HG03571 (cell line): ENCODE data around the gene ORC1.
A peak's percentile ranks its signal among the peaks of the same experiment; 100 is the strongest.

ENCODE experiments used
- ATAC-seq: cut with Tn5 transposase; IDR thresholded peaks from one replicate; pipeline ENCODE4 v1.9.1; 2021; ENCODE audit not compliant: unreplicated experiment

Gene ORC1

GRCh38 chr1:52404116-52404974, at the start of gene ORC1, which contains the start of gene PRPF38A:
Gene ORC1 (minus strand): TSS chr1:52404423. CDS start chr1:52402223, 2,200 bp downstream.
Gene PRPF38A (plus strand): TSS chr1:52404602. CDS start chr1:52404750, 148 bp downstream.
- peak; percentile 92 for ATAC-seq

DNA sequence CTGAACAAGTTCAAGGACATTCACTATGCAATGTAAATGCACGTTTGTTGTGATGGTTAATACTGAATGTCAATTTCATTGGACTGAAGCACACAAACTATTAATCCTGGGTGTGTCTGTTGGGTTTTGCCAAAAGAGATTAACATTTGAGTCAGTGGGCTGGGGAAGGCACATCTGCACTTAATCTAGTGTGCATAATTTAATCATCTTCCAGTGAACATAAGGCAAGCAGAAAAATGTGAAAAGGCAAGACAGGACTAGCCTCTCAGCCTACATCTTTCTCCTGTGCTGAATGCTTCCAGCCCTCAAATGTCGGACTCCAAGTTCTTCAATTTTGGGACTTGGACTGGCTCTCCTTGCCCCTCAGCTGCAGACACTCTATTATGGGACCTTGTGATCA, 40.2 kb upstream of the ORC1 start:
- ATAC-seq, result no peak

DNA sequence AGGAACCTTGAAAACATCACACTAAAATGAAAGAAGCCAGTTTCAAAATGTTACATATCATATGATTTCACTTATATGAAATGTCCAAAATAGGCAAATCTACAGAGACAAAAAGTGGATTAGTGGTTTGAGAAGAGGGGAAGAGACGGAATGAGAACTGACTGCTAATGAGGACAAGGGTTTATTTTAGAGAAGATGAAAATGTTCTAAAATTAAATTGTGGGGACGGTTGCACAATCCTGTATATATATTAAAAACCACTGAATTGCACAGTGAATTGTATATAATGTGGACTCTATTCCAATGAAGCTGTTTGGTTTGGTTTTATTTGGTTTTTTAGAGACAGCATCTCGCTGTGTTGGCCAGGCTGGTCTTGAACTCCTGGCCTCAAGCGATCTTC, 35.8 kb upstream of the ORC1 start:
- no peak for ATAC-seq

- ATAC-seq, result no peak
Measured at GRCh38 chr1:52436817-52437216, 32.6 kb upstream of the ORC1 start.

- ATAC-seq, result no peak
Measured at GRCh38 chr1:52435650-52436049, 31.4 kb upstream of the ORC1 start.

DNA sequence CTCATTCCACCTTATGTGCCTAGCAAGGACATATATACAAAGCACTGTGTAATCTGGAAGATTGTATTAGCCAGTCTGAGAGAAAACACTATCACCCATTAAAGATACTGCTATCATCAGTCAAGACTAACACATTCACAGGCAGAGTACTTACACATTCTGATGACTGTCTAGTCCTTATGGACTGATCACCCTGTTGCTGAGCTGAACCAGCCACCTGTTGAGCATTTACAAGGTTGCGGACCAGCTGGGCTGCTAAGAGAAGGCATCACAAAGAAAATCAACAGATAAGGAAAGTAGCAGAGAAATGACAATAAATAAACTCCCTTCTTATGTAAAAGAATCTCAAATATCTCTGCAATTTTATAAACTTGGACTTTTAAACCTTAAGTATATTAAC, 31.0 kb upstream of the ORC1 start:
- no peak for ATAC-seq

GRCh38 chr1:52432807-52433206, 28.6 kb upstream of the ORC1 start:
- ATAC-seq, result no peak

DNA sequence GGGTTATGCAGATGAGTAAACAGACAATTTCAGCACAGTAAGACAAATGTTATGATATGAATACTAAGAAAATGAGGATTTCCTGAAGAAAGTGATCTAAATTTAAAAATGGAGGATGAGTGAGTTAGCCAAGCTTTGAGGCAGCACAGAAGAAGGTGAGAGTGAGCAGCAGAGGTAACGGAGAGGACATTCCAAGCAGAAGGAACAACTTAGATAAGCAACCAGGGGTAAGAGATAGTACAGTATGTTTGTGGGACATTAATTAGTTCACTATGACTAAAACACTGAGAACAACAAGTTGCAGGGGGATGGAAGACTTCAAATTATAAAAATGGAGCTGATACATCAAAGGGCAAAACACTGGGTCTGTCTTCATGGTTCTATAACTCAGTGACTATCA, 22.9 kb upstream of the ORC1 start:
- ATAC-seq, result no peak

- ATAC-seq, result no peak
Measured at GRCh38 chr1:52426371-52426770, 22.1 kb upstream of the ORC1 start.

- no peak for ATAC-seq
Measured at GRCh38 chr1:52424813-52425212, 20.6 kb upstream of the ORC1 start.

- no peak for ATAC-seq
Measured at GRCh38 chr1:52424231-52424636, 20.0 kb upstream of the ORC1 start.

GRCh38 chr1:52423771-52424170, 19.5 kb upstream of the ORC1 start:
- no peak for ATAC-seq

DNA sequence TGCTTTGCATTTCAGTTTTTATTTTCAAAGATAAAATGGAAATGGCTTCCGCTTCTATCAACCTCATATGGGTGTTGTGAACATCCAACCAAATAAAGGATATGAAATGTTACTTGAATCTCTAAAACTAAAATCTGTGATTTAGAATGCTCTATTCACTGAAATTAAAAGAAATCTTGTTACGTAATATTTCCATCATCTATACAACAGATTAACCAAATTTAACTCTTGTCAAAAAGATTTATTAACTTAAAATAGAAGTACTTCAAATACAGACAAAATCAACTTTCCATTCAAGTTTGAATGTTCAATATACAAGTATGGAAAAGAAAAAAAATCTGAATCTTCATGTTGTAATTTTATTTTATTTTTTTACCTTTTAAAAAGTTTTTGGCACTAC, 18.8 kb upstream of the ORC1 start:
- no peak for ATAC-seq

DNA sequence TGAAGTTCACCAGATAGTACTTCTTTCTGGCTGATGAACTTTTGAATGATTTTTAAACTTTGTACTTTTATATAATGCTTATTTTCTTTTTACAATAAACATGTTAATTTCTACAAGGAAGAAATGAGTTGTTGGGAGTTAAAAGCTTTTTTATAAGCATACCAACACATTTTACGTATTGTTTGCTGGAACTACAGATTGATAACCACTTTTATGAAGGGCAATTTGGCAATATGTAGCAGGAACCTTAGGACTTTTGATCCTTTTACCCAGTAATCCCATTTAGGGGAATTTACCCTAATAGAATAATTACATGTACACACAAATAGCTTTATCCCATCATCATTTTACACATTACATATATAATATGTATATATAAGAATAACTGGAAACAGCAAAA, 16.5 kb upstream of the ORC1 start:
- no peak for ATAC-seq

DNA sequence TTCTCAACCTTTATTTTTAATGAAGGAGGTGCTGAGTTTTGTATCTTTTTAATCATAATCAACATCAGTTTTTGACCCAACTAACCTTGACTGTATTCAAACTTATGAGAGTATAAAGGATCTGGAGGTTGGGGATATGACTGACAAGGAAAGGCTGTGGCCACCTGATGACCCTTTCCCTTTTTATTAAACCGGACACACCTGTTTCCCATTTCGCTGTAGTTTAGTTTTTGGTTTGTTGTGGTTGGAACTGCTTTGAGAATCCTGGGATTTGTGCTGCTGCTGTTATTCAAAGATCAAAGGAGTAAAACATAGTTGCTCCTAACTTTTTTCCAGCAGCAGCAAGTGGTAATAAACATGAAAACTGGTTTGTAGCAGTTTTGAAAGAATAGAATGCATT, 12.6 kb upstream of the ORC1 start:
- ATAC-seq, result no peak

GRCh38 chr1:52414942-52415341, 10.7 kb upstream of the ORC1 start:
- ATAC-seq, result no peak

DNA sequence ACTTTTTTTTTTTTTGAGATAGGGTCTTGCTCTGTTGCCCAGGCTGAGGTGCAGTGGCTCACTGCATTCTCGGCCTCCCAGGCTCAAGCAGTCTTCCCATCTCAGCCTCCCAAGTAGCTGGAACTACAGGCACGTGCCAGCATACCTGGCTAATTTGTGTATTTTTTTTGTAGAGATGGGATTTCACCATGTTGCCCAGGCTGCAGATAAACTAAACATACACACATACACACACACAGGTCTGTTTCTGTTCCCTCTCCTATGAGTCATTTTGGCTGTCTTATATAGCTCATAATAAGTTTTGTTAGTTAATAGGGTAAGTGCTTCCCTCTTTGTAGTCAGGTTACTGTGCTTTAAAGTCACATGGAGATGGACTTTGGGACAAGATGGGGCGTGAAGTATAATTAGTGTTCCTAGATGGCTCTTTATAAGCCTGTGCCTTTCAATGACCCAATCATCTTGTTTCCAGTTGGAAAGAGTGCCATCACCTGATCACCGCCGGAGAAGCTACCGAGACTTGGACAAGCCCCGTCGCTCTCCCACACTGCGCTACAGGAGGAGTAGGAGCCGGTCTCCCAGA, 9.3 kb upstream of the ORC1 start:
- no peak for ATAC-seq

GRCh38 chr1:52404975-52405338, 734 bp upstream of the ORC1 start:
- ATAC-seq, result no peak

GRCh38 chr1:52403566-52404115, 582 bp downstream of the ORC1 start:
- peak; percentile 21 for ATAC-seq

DNA sequence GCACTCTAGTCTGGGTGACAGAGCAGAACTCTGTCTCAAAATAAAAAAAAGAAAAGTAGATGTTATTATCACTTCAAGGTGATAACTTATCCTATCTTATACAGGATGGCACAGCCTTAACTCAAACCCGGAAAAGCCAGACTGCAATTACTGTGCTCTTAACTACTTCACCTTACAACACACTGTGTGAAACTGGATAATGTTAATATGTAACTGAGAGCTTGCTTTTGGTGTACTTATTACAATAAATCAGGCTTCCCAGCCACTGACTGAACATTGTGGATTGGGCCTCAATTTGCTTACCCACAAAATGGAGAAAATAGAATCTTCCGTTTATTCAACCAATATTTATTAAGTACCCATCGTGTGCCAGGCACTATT, 1.4 kb downstream of the ORC1 start:
- no peak for ATAC-seq

DNA sequence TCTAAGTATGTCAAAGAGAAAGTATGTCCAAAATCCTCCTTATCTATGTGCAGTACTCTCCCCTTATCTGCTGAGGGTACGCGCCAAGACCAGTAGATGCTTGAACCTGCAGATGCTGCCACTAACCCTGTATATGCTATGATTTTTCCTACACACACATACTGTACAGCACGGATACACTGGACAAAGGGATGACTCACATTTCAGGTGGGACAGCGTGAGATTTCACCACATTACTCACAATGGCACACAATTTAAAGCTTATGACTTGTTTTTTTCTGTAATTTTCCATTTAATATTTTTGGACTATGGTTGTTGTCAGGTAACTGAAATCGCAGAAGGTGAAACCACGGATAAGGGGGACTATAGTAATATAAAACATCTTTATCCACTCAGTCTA, 4.1 kb downstream of the ORC1 start:
- no peak for ATAC-seq

DNA sequence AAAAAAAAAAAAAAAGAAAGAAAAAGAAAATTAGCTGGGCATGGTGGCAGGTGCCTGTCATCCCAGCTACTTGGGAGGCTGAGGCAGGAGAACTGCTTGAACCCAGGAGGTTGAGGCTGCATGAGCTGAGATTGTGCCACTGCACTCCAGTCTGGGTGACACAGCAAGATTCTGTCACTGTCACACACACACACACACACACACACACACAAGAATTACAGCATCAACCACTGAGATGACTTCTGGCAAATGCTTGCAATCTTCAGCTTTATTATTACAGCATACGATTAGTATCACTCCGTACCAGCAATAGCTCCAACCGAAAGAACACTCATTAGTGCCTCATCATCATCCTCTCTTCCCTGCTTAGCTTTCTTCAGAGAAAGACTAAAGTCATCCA, 4.6 kb downstream of the ORC1 start:
- ATAC-seq, result no peak
